ENCODE results near the gene SYNGR4. TPM values are rescaled to one million over a fixed set of nuclear protein-coding genes. Genes with fewer than 3 reads are reported as not detected.

SYNGR4 gene
- total RNA-seq, 2 experiments from 2014 or later, result not detected

DNA sequence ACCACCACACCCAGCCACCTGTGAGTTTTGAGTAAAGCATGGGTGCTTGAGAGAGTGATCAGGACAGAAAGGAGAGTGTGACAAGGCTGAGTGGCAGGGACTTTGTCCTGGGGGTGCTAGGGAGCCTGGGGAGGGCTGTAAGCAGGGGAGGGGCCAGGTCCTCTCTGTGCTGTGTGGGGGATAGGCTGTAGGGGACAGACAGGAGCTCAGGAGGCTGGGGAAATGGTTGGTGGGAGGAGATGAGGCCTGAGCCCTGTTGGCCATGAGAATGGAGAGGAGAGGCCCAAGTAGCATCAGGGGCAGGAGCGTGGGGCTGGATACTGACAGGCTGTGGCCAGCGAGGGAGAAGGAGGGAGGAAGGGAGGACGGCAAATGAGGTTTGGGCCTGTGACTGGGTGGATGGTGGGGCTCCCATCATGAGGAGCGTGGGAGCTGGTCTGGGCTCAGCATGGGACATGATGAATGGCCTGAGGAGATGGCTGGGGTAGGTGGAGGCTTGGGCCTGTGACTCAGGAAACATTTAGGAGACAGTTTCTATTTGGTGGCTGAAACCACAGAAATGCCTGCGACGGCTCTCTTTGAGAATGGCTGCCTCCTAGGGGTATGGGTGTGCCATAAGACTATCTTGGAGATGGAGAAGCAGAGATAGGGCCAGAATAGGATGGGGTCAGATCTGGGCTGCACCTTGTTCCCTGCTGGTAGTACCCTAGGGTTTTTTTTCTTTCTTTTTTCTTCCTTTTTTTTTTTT lies 54.3 kb downstream of the SYNGR4 start:
- peak; percentile 60 for DNase-seq
- peak overlapping the region; percentile 89 for H3K27ac Mint-ChIP-seq

GRCh38 chr19:48419158-48419920 lies 55.2 kb downstream of the SYNGR4 start:
- Mint-ChIP-seq H3K27ac (peak overlapping the region; percentile 89), H3K27me3 (peaks cover 25% of the 10 kb centered on the region), H3K9me3 (ENCODE audit: low read depth) (no peaks in the 10 kb centered on the region), H3K36me3 (no peaks in the 10 kb centered on the region), H3K4me1 (peaks cover 35% of the 10 kb centered on the region), H3K4me3 (peak overlapping the region; percentile 74)
- ATAC-seq (peak; percentile 86), DNase-seq (peak; percentile 90)
- CTCF ChIA-PET, result interaction anchor here (0.7 to 4.5 kb wide), 5 partner anchors 14 to 187 kb away, joined by 3 to 16 read pairs (median 4); partner anchors contain the start of gene KDELR1

More for the DNA sequence above, 54.3 kb downstream of the SYNGR4 start:
- ATAC-seq, result peak; percentile 17
- Mint-ChIP-seq H3K36me3 (no peaks in the 10 kb centered on the region), H3K9me3 (ENCODE audit: low read depth) (no peaks in the 10 kb centered on the region), H3K4me1 (peaks cover 40% of the 10 kb centered on the region), H3K27me3 (peaks cover 33% of the 10 kb centered on the region), H3K4me3 (peak overlapping the region; percentile 74)
- CTCF ChIA-PET, result interaction anchor here (0.5 to 4.5 kb wide), 6 partner anchors 13 to 187 kb away, joined by 3 to 16 read pairs (median 4); partner anchors contain the start of gene KDELR1

- ATAC-seq, result no peak
- no peak overlapping the region for H3K27ac Mint-ChIP-seq
- DNase-seq, result no peak
- H3K4me3 Mint-ChIP-seq, result no peak overlapping the region
- no peaks in the 10 kb centered on the region for H3K9me3 Mint-ChIP-seq (ENCODE audit: low read depth)
- CTCF ChIA-PET, result interaction anchor here (4.5 kb wide), 1 partner anchor 30 kb away, joined by 16 read pairs; the partner anchor contains the start of gene KDELR1
- H3K4me1 Mint-ChIP-seq, result peaks cover 24% of the 10 kb centered on the region
- H3K27me3 Mint-ChIP-seq, result peaks cover 11% of the 10 kb centered on the region
- no peaks in the 10 kb centered on the region for H3K36me3 Mint-ChIP-seq
These were observed 57.4 kb downstream of the SYNGR4 start for GRCh38 chr19:48421548-48421947.

DNA sequence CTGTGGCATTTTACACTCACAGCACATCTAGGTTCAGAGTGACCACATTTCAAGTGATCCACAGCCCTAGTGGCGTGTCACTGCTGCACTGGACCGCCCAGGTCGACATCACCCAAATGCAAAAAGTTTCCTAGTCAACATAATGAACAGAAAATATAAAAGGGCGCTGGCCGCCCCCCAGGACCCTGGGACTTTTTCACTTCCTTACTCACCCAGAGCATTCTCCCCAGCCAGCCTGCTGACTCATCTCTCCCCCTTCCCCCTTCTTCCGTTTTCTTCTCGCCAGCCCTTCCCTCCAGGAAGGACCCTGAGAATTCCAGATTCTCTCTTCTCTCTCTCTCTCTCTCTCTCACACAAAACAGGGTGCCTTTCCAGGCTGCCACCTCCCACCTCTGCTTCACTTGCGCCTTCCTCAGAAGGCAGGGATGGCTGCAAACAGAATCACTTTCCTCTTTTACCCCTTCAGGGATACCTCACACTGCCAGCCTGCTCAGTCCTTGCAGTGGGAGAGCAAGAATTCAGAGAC lies 60.6 kb downstream of the SYNGR4 start:
- DNase-seq (no peak), ATAC-seq (peak; percentile 65)
- Mint-ChIP-seq H3K36me3 (no peaks in the 10 kb centered on the region), H3K4me1 (peaks cover 5% of the 10 kb centered on the region), H3K9me3 (ENCODE audit: low read depth) (no peaks in the 10 kb centered on the region), H3K27me3 (peaks cover 5% of the 10 kb centered on the region), H3K4me3 (no peak overlapping the region), H3K27ac (no peak overlapping the region)
- CTCF ChIA-PET, result interaction anchor here (0.7 kb wide), 1 partner anchor 135 kb away, joined by 3 read pairs; no protein-coding TSS in a partner anchor

Other genes with a start within 250 kb of the SYNGR4 start
- 100 to 1,000 TPM; 157 to 221 TPM for gene LIG1, start 194.0 kb upstream of the SYNGR4 start, total RNA-seq
- gene ZSWIM9, start 193.7 kb upstream of the SYNGR4 start, total RNA-seq, result 10 to 100 TPM; 12.3 to 13.1 TPM
- gene CARD8, start 108.5 kb upstream of the SYNGR4 start, total RNA-seq, result 100 to 1,000 TPM; 182 to 219 TPM
- under 1 TPM; 0.26 to 0.68 TPM for gene ZNF114, start 94.3 kb upstream of the SYNGR4 start, total RNA-seq
- gene EMP3, start 38.8 kb upstream of the SYNGR4 start, total RNA-seq, result 100 to 1,000 TPM; 291 to 294 TPM
- gene TMEM143, start 427 bp upstream of the SYNGR4 start, total RNA-seq, result 10 to 100 TPM; 16.7 to 22.3 TPM
- gene KDELR1, start 27.2 kb downstream of the SYNGR4 start, total RNA-seq, result 10 to 100 TPM; 64.8 to 72.2 TPM
- gene GRIN2D, start 29.3 kb downstream of the SYNGR4 start, total RNA-seq, result under 1 TPM; 0.09 to 0.18 TPM
- gene GRWD1, start 81.6 kb downstream of the SYNGR4 start, total RNA-seq, result 10 to 100 TPM; 37.9 to 58.7 TPM
- gene KCNJ14, start 91.2 kb downstream of the SYNGR4 start, total RNA-seq, result 1 to 10 TPM in 1 of 2 experiments, under 1 TPM in 1; 0.85 to 1.5 TPM
- 10 to 100 TPM; 42.5 to 47.8 TPM for gene CYTH2, start 105.0 kb downstream of the SYNGR4 start, total RNA-seq
- 1 to 10 TPM; 3.5 to 5.3 TPM for gene LMTK3, start 147.5 kb downstream of the SYNGR4 start, total RNA-seq
- not detected for gene SULT2B1, start 187.8 kb downstream of the SYNGR4 start, total RNA-seq
- gene SPACA4, start 242.4 kb downstream of the SYNGR4 start, total RNA-seq, result not detected